SK-N-DZ (cell line): ENCODE data around the gene ANKRD36.
"Not testable (repeated sequence)": the region's sequence is repeated elsewhere in the genome, so short reads cannot be mapped to it uniquely, and the experiment has no call there.

Experiments used
- DNase-seq: peaks from one replicate; pipeline ENCODE4 v3.0.0-alpha.2; 2015; ENCODE audit warnings: low spot score
- small RNA-seq, 2 experiments: library from RNA; depleted of rRNA; stranded (forward); fragments of <200 nt; gene quantifications; one replicate each; pipeline ENCODE3, GENCODE V24; 2014

The ANKRD36 gene

GRCh38 chr2:97285187-97285586, 172.2 kb downstream of the ANKRD36 start:
- not testable (repeated sequence) for DNase-seq

- not testable (repeated sequence) for DNase-seq
Measured at GRCh38 chr2:97293687-97294086, 180.7 kb downstream of the ANKRD36 start.

Small RNA genes lying within 50 kb of the gene (small RNA-seq; reads per million reads assigned to genes)
- 0 reads per million in 2 experiments for gene RN7SL313P
